Measurements from ENCODE around the gene PFKM. TPM values are rescaled to one million over a fixed set of nuclear protein-coding genes. Genes with fewer than 3 reads are reported as not detected.
A peak's percentile ranks its signal among the peaks of the same experiment; 100 is the strongest.

The PFKM gene
- total and polyA plus RNA-seq, 2 of the 4 experiments (the other 2 are of a cell fraction), result 56.7 to 82.6 TPM

GRCh38 chr12:48157018-48157888, 38.1 kb downstream of the PFKM start, which contains the start of gene ASB8:
Gene ASB8, minus strand, starts transcription at chr12:48157515. Its CDS starts 4,019 bp downstream, at chr12:48153496.
- TF ChIP-seq RAD21 (IDR thresholded peaks at IDR 0.05; ENCODE audit: low read length), result no peak
- TF ChIP-seq ELK1 (IDR thresholded peaks at IDR 0.05; ENCODE audit: borderline replicate concordance, low read depth, low read length), result no peak
- TF ChIP-seq CEBPB (IDR thresholded peaks at IDR 0.05; ENCODE audit: low read depth, low read length), result no peak
- TF ChIP-seq BHLHE40 (IDR thresholded peaks at IDR 0.05; ENCODE audit: low read depth, low read length), result no peak
- peak; percentile 48 for TF ChIP-seq CTCF (conservative IDR thresholded peaks at IDR 0.05; ENCODE audit: low read depth, low read length)
- no peak for TF ChIP-seq RFX5 (IDR thresholded peaks at IDR 0.05; ENCODE audit: low read depth, low read length)
- no peak for TF ChIP-seq SMC3 (IDR thresholded peaks at IDR 0.05; ENCODE audit: low read depth, low read length)
- no peak for TF ChIP-seq MAFK (IDR thresholded peaks at IDR 0.05; ENCODE audit: low read depth, low read length)
- TF ChIP-seq MAZ (IDR thresholded peaks at IDR 0.05; ENCODE audit: borderline replicate concordance, low read depth, low read length), result peak; percentile 95; the same call in 1 of the 2 replicates
- TF ChIP-seq RCOR1 (IDR thresholded peaks at IDR 0.05; ENCODE audit: insufficient replicate concordance, low read length), result no peak
- TF ChIP-seq CHD1 (IDR thresholded peaks at IDR 0.05; ENCODE audit: low read depth, low read length), result no peak
- no peak for TF ChIP-seq FOS (IDR thresholded peaks at IDR 0.05; ENCODE audit: low read depth, low read length)
- TF ChIP-seq NFE2L2 (IDR thresholded peaks at IDR 0.05; ENCODE audit: low read depth, low read length), result no peak
- no peak for TF ChIP-seq MXI1 (IDR thresholded peaks at IDR 0.05; ENCODE audit: borderline replicate concordance, low read depth, low read length)
- no peak for TF ChIP-seq POLR2A (IDR thresholded peaks at IDR 0.05; ENCODE audit: low read depth, low read length)
- peak within 1 kb of the TSS; percentile 77 for H3K9ac ChIP-seq (ENCODE audit: low read depth, low read length)
- H3K36me3 ChIP-seq (ENCODE audit: control insufficient read depth, insufficient read depth, low read length), result peaks cover 4% of the 10 kb centered on the region
- no TSS peak for BruUV-seq (replicated peaks)
- ChIA-PET CTCF (interaction anchor here (0.5 to 1.2 kb wide), 7 partner anchors 8 to 67 kb away, joined by 3 to 5 read pairs (median 4); no protein-coding TSS in a partner anchor), POLR2A (ENCODE audit: unreplicated experiment) (interaction anchor here (0.6 kb wide), 1 partner anchor 10 kb away, joined by 6 read pairs; no protein-coding TSS in a partner anchor)
- in situ Hi-C loops (cut with MboI; ENCODE audit: low sequenced_read_pairs) (no loop called here), intact Hi-C loops (cut with micrococcal nuclease) (loop anchor here (2.0 kb wide), 1 partner anchor 50 kb away; the partner anchor contains the start of gene SENP1), dilution Hi-C loops (cut with HindIII; ENCODE audit: low sequenced_read_pairs, unreplicated experiment) (no loop called here)
- peak within 1 kb of the TSS; percentile 76 to 97 for H4K8ac ChIP-seq (ENCODE audit: low read depth in 2 of 2, low read length in 2 of 2)
- no peaks in the 10 kb centered on the region for H4K20me1 ChIP-seq (ENCODE audit: insufficient read depth, low read length)
- H2BK120ac ChIP-seq (ENCODE audit: low read depth, low read length), result peak within 1 kb of the TSS; percentile 70
- peak within 1 kb of the TSS; percentile 52; the same call in 1 of the 2 replicates for H2AK5ac ChIP-seq (ENCODE audit: low read depth, low read length)
- peaks cover 2% of the 10 kb centered on the region; the same call in 1 of the 2 replicates for H3K4me1 ChIP-seq (ENCODE audit: control insufficient read depth, insufficient read depth, low read length)
- H4K91ac ChIP-seq (ENCODE audit: insufficient read depth, low read depth, low read length), result peak within 1 kb of the TSS; percentile 60
- peak within 1 kb of the TSS; percentile 68 for H3K4me3 ChIP-seq (ENCODE audit: insufficient read depth, low read depth, low read length)
- peak within 1 kb of the TSS; percentile 90 for H3K23ac ChIP-seq (ENCODE audit: low read depth, low read length)
- H2BK20ac ChIP-seq (ENCODE audit: low read depth, low read length), result peak within 1 kb of the TSS; percentile 42; the same call in 1 of the 2 replicates
- peaks cover 2% of the 10 kb centered on the region; the same call in 1 of the 2 replicates for H3K27me3 ChIP-seq (ENCODE audit: control insufficient read depth, insufficient read depth, low read length)
- H3K4me2 ChIP-seq (ENCODE audit: low read depth, low read length), result peak within 1 kb of the TSS; percentile 99
- peak within 1 kb of the TSS; percentile 8; the same call in 1 of the 3 replicates for H2BK15ac ChIP-seq (ENCODE audit: low read depth, low read length)
- peak within 1 kb of the TSS; percentile 94 for H4K5ac ChIP-seq (ENCODE audit: low read depth, low read length)
- H3K9me3 ChIP-seq (ENCODE audit: control insufficient read depth, insufficient read depth, low read length), result no peaks in the 10 kb centered on the region
- H3K4ac ChIP-seq (ENCODE audit: low read depth, low read length), result peak within 1 kb of the TSS; percentile 87
- peak within 1 kb of the TSS; percentile 74 for H3K27ac ChIP-seq (ENCODE audit: insufficient read depth, low read length)
- peak within 1 kb of the TSS; percentile 80 for H3K56ac ChIP-seq (ENCODE audit: extremely low read depth, insufficient read depth, low read length)
- H3K14ac ChIP-seq (replicated peaks; ENCODE audit: low read depth, low read length), result peak within 1 kb of the TSS; percentile 95
- peak; percentile 97 for DNase-seq
- ATAC-seq (ENCODE audit: low read depth), result peak; percentile 99
- peaks cover 5% of the 10 kb centered on the region for H3K9me1 ChIP-seq (ENCODE audit: insufficient read depth, low read length)
- peak within 1 kb of the TSS; percentile 86 for H2AK9ac ChIP-seq (replicated peaks; ENCODE audit: low read depth, low read length, poor library complexity)
- peaks cover 3 to 23% of the 10 kb centered on the region in 2 experiments; a peak in 3 of 4 replicates for H3K79me1 ChIP-seq (ENCODE audit: low read depth in 1 of 2, low read length in 2 of 2)
- peak within 1 kb of the TSS; percentile 71 for H3K18ac ChIP-seq (ENCODE audit: low read depth, low read length)
- peak within 1 kb of the TSS; percentile 62 for H2BK5ac ChIP-seq (ENCODE audit: low read depth, low read length, poor library complexity, severe bottlenecking)
- peak within 1 kb of the TSS; percentile 96 for H2AFZ ChIP-seq (replicated peaks; ENCODE audit: low read length, poor library complexity)
- 0% methylated on average over 25 of the region's 56 CpGs; no CpG with 5 or more reads in 1 of the 2 experiments for WGBS, 2 experiments (ENCODE audit: extremely low coverage in 2 of 2, insufficient read length in 1 of 2)
